ENCODE measurements around the gene GLIS1.

- TF ChIP-seq, protein P1, sequence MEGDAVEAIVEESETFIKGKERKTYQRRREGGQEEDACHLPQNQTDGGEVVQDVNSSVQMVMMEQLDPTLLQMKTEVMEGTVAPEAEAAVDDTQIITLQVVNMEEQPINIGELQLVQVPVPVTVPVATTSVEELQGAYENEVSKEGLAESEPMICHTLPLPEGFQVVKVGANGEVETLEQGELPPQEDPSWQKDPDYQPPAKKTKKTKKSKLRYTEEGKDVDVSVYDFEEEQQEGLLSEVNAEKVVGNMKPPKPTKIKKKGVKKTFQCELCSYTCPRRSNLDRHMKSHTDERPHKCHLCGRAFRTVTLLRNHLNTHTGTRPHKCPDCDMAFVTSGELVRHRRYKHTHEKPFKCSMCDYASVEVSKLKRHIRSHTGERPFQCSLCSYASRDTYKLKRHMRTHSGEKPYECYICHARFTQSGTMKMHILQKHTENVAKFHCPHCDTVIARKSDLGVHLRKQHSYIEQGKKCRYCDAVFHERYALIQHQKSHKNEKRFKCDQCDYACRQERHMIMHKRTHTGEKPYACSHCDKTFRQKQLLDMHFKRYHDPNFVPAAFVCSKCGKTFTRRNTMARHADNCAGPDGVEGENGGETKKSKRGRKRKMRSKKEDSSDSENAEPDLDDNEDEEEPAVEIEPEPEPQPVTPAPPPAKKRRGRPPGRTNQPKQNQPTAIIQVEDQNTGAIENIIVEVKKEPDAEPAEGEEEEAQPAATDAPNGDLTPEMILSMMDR (IDR thresholded peaks at IDR 0.05; ENCODE audit: insufficient read depth, low read length, poor library complexity, severe bottlenecking): no peak
- no peak for TF ChIP-seq EZH2phosphoT487 (conservative IDR thresholded peaks at IDR 0.05; ENCODE audit: low read length)
Measured at GRCh38 chr1:53731043-53731600, 7.8 kb downstream of the GLIS1 start.
